ENCODE measurements around the gene RAD50.

DNA sequence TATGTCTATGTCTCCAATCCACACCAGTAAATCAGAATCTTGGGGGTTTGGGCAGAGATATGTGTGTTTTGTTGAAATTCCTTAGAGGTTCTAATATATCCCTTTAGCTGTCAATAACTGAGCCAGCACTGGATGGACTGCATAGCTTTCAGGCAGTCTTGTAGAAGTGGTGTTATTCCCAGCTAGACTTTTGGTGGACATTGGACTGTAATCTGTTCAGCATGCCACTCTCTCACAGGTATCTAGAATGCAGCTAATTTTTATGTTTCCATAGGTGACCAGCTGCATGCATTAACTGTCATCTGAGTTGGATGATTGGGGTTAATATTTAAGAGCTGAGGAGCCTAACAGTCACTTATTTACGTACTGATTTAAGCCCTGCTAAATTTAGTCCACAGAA lies 56.1 kb downstream of the RAD50 start:
- TF ChIP-seq, protein P1, sequence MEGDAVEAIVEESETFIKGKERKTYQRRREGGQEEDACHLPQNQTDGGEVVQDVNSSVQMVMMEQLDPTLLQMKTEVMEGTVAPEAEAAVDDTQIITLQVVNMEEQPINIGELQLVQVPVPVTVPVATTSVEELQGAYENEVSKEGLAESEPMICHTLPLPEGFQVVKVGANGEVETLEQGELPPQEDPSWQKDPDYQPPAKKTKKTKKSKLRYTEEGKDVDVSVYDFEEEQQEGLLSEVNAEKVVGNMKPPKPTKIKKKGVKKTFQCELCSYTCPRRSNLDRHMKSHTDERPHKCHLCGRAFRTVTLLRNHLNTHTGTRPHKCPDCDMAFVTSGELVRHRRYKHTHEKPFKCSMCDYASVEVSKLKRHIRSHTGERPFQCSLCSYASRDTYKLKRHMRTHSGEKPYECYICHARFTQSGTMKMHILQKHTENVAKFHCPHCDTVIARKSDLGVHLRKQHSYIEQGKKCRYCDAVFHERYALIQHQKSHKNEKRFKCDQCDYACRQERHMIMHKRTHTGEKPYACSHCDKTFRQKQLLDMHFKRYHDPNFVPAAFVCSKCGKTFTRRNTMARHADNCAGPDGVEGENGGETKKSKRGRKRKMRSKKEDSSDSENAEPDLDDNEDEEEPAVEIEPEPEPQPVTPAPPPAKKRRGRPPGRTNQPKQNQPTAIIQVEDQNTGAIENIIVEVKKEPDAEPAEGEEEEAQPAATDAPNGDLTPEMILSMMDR (IDR thresholded peaks at IDR 0.05), result no peak
- no peak for TF ChIP-seq POLR2A (IDR thresholded peaks at IDR 0.05)
- TF ChIP-seq POLR2AphosphoS5 (IDR thresholded peaks at IDR 0.05), result no peak
